Kidney (tissue), 14 donors: ENCODE measurements around the gene EHD4. TPM values are rescaled to one million over a fixed set of nuclear protein-coding genes. Genes with fewer than 3 reads are reported as not detected.

Source experiments
- DNase-seq, 5 donors: peaks; one replicate each; pipeline ENCODE4 v3.0.0-alpha.2; 2013 to 2020
- FAIRE-seq: peaks from 2 replicates; lab custom pipeline; 2012; peaks lifted over from hg19 to GRCh38; lab: Jason Lieb, UNC
- H3K27ac ChIP-seq, 2 donors: one replicate each; pipeline ENCODE4 v1.7.0; 2013; ENCODE audit warnings: low read depth in 2 of 2, low read length in 2 of 2, inconsistent platforms in 1 of 2
- H3K27me3 ChIP-seq: one replicate; pipeline ENCODE4 v1.7.1; 2013; ENCODE audit warnings: low read length, inconsistent platforms; ENCODE audit not compliant: control insufficient read depth, insufficient read depth
- H3K36me3 ChIP-seq, 3 donors: one replicate each; pipeline versions ENCODE4 v1.7.0 to v1.7.1; 2013; ENCODE audit warnings: low read length in 3 of 3, control low read depth in 1 of 3, inconsistent platforms in 1 of 3; ENCODE audit not compliant: insufficient read depth in 3 of 3, control insufficient read depth in 2 of 3
- H3K4me1 ChIP-seq, 3 donors: one replicate each; pipeline versions ENCODE4 v1.7.0 to v1.7.1; 2013; ENCODE audit warnings: low read length in 3 of 3, inconsistent platforms in 1 of 3, low read depth in 1 of 3; ENCODE audit not compliant: control insufficient read depth in 2 of 3, insufficient read depth in 2 of 3
- H3K4me3 ChIP-seq, 3 donors: one replicate each; pipeline versions ENCODE4 v1.7.0 to v1.8.1; 2013; ENCODE audit warnings: low read length in 3 of 3, control low read depth in 1 of 3, inconsistent platforms in 1 of 3
- H3K9ac ChIP-seq, 3 donors: one replicate each; pipeline versions ENCODE4 v1.7.0 to v1.7.1; 2013; ENCODE audit warnings: low read length in 3 of 3, control low read depth in 1 of 3, inconsistent platforms in 1 of 3
- H3K9me3 ChIP-seq, 3 donors: one replicate each; pipeline versions ENCODE4 v1.7.0 to v1.7.1; 2013; ENCODE audit warnings: low read length in 3 of 3, control low read depth in 1 of 3, inconsistent platforms in 1 of 3; ENCODE audit not compliant: control insufficient read depth in 2 of 3, insufficient read depth in 1 of 3
- intact Hi-C: fragments of 100-400 bp; cut with DNase I; formaldehyde crosslinking; loops from one replicate; pipeline ENCODE4 v1.11.1; 2022
- polyA plus RNA-seq: library from polyadenylated mRNA; stranded (reverse); fragments of 350-450 nt; fragmentation: Illumina TruSeq; extraction: RNeasy Lipid Tissue Mini Kit (QIAGEN cat#74804); gene quantifications from one replicate; pipeline ENCODE4 v1.2.3, GENCODE V29; 2014; ENCODE audit warnings: low read depth, low replicate concordance; ENCODE audit not compliant: insufficient read depth
- total RNA-seq: library from RNA; stranded (reverse); fragmentation: NEBNext Ultra II Directional; extraction: Animal tissue kit (Norgen Biotek cat#: 25700); gene quantifications from one replicate; pipeline ENCODE4 v1.2.1, GENCODE V29; 2021
- TF ChIP-seq, protein P1 (sequence below): IDR thresholded peaks from 3 replicates; pipeline ENCODE4 v1.5.1; 2012; ENCODE audit warnings: mild to moderate bottlenecking, moderate library complexity, borderline replicate concordance; ENCODE audit not compliant: insufficient read depth; ENCODE audit errors: extremely low read depth
- donor health status: control.
- donor health status: control.
- donor health status: control.
- donor health status: control.
- donor health status: control.
- donor health status: DM: yes; HTN: yes; CAD: no.
- donor health status: Normal renal cell carcinoma (clear cell type).

The EHD4 gene
- total and polyA plus RNA-seq, 2 donors from 2014 or later = 15.7 to 38.5 TPM

- FAIRE-seq (no peak), DNase-seq (no peak)
- TF ChIP-seq, protein P1, sequence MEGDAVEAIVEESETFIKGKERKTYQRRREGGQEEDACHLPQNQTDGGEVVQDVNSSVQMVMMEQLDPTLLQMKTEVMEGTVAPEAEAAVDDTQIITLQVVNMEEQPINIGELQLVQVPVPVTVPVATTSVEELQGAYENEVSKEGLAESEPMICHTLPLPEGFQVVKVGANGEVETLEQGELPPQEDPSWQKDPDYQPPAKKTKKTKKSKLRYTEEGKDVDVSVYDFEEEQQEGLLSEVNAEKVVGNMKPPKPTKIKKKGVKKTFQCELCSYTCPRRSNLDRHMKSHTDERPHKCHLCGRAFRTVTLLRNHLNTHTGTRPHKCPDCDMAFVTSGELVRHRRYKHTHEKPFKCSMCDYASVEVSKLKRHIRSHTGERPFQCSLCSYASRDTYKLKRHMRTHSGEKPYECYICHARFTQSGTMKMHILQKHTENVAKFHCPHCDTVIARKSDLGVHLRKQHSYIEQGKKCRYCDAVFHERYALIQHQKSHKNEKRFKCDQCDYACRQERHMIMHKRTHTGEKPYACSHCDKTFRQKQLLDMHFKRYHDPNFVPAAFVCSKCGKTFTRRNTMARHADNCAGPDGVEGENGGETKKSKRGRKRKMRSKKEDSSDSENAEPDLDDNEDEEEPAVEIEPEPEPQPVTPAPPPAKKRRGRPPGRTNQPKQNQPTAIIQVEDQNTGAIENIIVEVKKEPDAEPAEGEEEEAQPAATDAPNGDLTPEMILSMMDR = no peak
- H3K9ac ChIP-seq = no peak overlapping the region
- peaks cover 0 to 3% (median 0%) of the 10 kb centered on the region in 3 donors for H3K9me3 ChIP-seq
- H3K27me3 ChIP-seq = no peaks in the 10 kb centered on the region
- no peak overlapping the region for H3K4me3 ChIP-seq
- peaks cover 0 to 28% (median 26%) of the 10 kb centered on the region in 3 donors for H3K4me1 ChIP-seq
- intact Hi-C loops = no loop called here
- H3K36me3 ChIP-seq = no peaks in the 10 kb centered on the region
- no peak overlapping the region for H3K27ac ChIP-seq
Measured at GRCh38 chr15:41927536-41927935, 44.8 kb downstream of the EHD4 start.

- Histone ChIP-seq H3K9me3 (peaks cover 0 to 7% (median 0%) of the 10 kb centered on the region in 3 donors), H3K4me3 (no peak overlapping the region), H3K4me1 (peaks cover 0 to 31% (median 26%) of the 10 kb centered on the region in 3 donors), H3K9ac (peak overlapping the region in 1 of 3 donors; percentile 12), H3K27ac (peak overlapping the region in 1 of 2 donors; percentile 12), H3K36me3 (no peaks in the 10 kb centered on the region), H3K27me3 (no peaks in the 10 kb centered on the region)
- DNase-seq (no peak), FAIRE-seq (no peak)
- intact Hi-C loops = no loop called here
- TF ChIP-seq, protein P1 = no peak
Measured at GRCh38 chr15:41926185-41927056, 45.9 kb downstream of the EHD4 start.

- Histone ChIP-seq H3K36me3 (no peaks in the 10 kb centered on the region), H3K4me3 (no peak overlapping the region), H3K27me3 (no peaks in the 10 kb centered on the region), H3K27ac (no peak overlapping the region), H3K9ac (no peak overlapping the region), H3K9me3 (peaks cover 0 to 7% (median 0%) of the 10 kb centered on the region in 3 donors), H3K4me1 (peaks cover 0 to 34% (median 23%) of the 10 kb centered on the region in 3 donors)
- FAIRE-seq (no peak), DNase-seq (no peak)
- TF ChIP-seq, protein P1 = no peak
- intact Hi-C loops = no loop called here
Measured at GRCh38 chr15:41925086-41925608, 47.2 kb downstream of the EHD4 start.
